NCI-H187 treated with DMSO at 0.1 percent for 48 hours (cell line): ENCODE results near the gene CTRB2.

ENCODE experiments used
- DNase-seq: peaks from one replicate; lab custom pipeline; 2025; lab: John Stamatoyannopoulos, UW

The CTRB2 gene

DNA sequence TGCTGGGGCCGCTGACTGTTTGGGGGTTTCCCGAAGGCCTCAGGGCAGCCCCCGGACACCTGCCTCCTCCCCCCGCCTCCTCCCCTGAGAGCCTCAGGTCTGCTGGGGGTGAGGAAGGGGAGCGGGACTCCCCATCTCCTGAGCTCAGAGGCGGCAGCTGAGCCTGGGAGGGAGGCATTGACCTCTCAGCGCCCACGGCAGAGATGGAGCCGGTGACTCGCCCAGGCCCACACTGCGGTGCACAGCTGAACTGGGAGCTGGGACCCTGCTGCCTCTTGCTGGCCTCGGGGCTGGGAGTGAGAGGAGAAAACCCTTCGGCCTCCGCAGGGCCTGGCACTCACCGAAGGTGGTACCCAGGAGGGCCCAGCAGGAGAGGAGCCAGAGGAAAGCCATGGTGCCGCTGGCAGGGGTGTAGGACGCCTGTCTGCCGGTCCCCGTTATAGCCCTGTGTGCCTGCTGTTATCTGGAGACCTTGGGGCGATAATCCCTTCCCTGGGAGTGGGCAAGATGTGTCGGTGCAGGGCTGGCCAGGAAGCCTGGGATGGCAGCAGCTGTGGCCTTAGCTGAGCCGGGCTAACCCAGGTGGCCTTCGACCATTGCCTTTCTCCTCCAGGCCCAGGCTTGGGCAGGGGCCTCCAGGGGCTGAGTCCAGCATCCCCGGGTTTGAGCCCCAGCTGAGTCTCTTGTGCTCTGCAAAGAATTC is at the start of gene CTRB2:
Gene CTRB2, minus strand, starts transcription at position 413 of the 703 bp plus-strand sequence. Its CDS starts 20 bp downstream, at position 393.
- DNase-seq = no peak

DNA sequence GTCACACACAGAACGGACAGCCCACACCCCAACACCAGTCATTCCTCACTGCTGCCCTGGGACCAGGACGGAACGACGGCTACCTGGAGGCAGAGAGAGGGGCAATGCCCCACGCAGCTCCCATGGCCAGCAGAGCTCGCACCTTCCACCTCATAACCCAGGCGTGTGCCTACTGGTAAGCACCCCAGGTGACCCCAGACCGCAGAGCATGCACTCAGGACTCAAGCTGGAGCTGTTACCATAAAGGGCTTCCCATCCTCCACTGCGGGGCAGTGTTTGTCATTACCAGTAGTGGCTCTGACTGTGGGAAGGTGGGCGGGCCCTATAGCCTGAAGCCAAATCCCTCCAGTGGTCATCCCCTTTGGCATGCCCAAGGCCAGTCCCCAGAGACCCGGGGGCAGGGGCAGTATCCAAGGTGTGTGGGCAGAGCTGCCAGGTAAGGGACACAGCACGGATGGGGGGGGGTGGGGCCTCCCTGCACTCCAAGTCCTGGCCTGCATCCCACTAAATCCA is 49.2 kb upstream of the CTRB2 start:
- no peak for DNase-seq

DNA sequence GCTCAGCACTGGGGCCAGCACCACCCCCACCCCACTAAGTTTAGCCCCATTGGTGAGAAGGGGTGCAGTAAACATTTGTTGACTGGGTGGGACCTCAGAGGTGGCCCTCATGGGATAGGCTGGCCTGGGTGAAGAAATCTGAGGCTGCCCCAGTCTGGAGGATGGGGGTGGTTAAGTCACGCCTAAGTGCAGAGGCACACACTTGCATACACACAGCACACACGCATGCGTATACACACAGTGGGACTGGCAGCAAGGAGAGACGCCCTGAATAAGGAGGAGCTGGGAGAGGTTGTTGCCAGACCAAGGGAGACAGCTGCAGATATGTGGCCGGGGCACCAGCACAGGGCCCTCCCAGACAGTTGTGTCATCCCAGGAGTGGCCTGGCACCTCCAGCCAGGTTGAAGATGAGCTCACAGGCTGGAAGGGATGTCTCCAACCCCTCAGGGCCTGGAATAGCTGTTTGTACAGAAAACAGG is 47.4 kb upstream of the CTRB2 start:
- DNase-seq = no peak

DNA sequence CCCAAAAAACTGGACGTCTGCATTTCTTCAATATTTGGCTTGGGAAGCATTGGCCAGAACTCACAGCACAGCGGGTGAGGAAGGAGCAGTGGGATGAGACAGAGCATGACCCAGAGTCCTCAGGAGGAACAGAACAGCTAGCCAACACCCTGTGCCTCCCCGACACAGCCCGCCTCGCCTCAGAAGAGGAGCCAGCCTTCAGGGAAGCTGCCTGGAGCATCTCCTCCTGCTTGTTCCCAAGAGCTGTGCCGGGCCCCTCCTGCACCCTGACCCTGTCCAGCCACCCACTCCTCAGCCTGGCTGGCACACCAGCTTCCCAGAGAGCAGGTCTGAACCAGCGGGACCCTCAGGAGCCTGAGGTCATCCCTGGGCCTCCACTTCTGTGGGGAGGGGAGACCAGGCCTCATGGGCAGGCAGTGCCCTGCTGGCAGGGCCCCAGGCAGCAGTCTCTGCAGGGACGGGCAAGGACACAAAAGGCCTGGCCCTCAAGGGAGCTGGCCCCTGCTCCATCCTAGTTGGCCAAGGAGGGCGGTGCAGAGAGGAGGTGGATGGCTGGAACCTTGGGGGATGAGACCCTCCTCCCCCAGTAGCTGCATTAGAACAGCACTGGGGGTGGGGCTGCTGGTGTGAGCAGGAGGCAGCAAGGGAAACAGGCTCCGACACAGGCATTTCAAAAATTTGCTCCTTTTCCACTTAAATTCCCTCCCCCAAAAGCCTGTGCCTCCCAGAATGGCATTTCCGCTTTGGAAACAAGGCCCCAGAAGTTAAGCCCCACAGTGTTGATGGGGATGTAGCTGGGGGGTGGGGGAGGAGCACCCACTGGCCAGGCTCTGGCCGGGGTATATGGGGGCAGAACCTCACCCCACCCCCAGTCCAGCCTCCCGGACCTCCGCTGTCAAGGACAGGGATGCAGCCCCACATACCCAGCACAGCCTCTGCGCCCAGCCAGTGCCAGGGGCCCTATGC is 46.3 kb upstream of the CTRB2 start:
- DNase-seq = no peak

DNA sequence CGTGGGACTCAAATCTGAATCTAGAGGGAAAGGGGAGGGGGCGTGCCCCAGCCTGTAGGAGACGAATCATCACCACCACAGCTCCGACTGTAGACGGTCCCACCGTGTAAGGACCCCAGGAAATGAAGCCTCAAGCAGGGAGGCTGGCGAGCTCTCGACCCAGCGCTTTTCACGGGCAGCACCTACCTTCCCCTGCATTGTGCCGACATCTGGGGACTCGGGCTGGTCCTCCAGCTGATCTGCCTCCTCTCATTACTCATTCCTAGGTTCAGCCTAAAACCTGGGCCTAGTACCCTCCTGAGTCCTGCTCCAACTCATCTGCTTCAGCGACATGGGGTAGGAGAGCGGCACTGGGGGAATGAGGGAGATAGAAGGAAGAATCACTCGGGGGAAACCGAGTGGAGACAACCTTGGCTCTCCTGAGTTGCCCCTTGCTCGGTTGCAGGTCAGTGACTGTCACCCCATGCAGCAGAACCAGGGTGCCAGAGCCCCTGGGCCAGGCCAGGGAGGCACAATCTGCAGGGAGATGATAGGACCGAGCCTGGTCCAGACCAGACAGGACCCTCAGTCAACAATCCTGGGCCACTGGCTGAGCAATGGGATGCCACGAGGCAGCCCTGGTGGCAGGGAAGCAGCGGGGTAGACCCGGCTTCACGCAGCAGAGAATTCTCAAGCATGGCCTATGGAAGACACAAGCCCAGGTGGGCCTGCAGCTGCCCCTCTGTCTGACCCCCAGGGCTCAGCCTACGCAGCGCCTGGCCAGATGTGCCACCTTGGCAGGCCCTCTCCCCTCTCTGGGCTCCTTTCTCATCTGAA is 45.3 kb upstream of the CTRB2 start:
- no peak for DNase-seq

DNA sequence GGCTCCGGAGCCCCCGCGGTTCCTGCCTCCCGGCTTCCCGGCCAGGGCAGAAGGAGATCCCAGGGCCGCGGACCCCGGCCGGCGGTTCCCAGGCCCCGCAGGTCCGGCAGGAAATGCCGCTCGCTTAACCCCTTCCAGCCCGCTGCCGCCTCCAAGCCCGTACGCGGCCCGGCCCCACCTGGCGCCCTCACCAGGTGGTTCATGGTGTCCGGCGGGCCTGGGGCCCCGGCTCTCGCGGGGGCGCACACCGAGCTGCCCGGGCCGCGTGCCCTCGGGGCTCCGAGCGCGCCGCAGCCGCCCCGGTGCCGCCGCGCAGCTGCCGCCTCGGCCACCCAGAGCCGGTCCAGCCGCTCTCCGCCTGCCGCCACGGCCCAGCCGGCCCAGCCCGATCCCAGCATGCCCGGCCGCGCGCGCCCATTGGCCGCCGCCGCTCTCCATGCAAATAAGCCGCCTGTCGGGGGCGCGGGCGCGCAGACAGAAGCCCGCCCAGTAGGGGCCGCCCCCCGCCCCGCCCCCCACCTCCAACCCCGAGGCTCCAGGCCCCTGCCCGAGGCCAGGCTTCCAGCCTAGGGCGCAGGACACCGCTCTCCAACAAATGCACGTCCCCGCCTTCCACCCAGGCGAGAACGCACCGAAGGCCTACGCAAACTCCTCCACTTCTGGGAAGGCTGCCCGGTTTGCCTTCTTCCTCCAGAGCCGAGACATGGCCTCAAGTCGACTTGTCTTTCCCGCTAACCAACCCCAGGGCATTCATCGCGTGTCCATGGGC is 44.5 kb upstream of the CTRB2 start, which contains the start of gene BCAR1:
Gene BCAR1, minus strand, starts transcription at position 345 of the 769 bp plus-strand sequence. Its CDS starts 142 bp downstream, at position 203.
- DNase-seq = no peak

DNA sequence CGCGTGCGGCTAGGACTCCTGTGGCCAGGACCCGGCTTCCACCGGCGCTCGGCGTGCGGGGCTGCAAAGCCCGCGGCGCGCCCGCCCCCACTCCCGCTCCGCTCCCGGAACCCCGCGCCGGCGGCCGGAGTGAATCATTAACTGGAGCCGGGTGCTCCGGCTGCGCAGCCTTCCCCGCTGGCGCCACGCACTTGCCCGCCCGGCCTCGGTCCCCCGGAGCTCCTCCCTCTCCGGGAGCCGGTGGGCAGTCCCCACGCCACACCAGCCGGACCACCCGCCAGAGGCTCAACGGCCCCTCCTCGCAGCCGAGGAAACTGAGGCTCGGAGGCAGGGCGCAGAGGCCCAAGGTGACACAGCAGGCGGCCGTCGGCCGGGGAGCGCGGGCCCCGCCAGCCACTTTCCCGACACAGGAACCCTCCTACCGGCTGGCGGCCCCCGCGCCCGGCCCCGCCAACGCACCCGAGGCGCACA is 43.9 kb upstream of the CTRB2 start:
- DNase-seq = no peak

DNA sequence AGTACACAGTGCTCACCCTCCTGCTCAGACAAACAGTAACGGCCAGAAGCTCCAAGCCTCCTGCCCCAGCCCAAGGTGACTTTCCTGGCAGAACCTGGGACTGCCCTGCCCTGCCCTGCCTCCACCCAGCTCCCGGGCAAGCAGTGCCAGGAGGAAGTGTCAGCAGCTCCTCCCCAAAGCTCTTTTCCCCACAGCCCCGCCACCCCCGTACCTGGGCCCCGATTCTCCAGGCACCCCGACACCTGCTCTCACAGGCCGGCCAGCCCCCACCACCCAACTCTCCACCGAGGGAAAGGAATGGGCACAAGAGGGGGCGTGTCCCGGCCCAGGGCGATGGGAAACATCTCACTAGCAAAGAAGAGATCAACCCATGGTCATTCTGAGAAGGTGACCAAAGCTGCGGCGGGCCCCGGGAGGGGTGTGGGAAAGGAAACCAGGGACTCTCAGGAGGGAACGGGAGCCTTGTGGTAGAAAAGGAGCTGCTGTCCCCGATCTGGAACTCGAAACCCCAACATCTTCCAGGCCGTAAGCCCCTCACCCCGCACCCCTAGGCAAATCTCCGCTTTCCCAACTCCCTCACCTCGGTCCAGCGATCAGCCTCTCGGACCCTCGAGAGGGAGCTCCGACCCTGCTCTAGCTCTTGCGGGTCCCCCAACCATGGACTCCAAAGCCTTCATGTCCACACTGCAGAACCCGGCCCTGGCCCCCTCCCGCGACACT is 43.3 kb upstream of the CTRB2 start:
- no peak for DNase-seq

DNA sequence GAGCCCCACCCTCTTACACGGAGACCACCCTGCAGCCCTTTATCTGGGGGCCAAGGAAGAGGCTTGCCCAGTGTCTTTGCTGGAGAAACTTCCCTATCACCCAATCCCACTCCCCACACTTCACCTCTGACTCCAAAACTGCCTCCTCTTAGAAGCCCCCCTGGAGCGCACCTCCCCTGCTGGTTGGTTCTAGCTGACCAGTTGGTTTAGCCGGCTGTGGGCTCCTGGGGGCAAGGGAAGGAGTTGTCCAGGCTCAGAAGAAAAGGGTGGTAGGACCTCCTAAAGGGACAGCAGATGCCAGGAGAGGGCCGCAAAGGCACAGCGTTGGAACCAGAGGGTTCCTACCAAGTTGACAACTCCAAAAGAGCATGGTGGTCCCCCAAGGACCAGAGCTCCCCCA is 42.5 kb upstream of the CTRB2 start:
- no peak for DNase-seq

DNA sequence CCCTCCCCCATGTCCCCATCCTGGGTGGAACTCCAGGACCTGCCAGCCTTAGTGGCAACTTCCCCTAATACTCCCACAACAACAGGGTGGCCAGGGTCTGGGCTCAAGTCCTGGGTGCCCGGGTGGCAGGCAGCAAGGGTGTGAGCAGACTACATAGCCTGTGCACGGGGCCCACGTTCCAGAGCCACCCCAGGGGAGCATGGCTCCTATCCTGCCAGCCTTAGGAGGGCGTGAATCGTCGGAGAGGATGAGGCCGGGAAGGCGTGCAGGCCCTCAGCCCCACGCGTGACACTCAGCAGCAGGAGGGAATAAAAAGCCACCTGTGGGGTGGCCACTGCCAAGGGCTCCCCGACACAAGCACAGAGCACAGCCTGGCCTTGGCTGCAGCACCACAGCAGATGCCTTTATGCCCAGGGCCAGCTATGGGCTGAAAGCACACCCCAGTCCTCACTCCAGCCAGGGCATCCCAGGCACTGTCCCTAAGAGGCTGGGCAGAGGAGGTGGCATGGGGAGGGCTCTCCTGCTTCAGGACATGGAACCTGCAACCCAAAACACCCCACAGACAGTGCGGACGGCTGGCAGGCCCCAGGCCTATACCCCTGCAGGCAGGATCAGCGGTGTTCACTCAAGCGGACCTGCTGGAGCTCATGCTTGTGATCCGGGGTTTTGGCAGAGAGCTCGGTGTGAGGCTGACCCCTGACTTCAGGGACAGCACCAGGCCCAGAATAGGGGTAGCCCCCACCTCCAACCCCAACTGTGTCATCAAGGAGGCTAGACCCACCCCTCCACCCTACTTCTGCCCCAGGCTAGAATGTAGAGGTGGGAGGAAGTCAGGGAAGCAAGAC is 41.8 kb upstream of the CTRB2 start:
- DNase-seq = no peak

DNA sequence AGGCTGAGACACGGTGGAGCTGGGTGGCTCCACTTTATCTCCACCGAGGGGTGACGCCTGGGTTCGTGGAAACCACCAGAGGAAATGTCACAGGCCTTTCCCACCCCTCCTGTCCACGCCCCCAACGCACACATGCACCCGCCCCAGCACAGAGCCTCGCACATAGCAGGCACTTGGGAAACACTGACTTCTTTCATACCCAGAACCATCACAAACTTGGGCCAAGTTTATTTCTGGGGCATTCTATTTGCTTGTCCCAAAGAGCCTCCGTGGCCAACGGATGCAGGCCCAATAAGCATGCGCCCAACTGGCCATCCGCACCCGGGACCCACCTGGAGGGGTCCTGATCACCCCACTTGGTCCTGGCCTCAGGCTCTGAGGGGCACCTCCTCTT is 41.2 kb upstream of the CTRB2 start:
- no peak for DNase-seq

DNA sequence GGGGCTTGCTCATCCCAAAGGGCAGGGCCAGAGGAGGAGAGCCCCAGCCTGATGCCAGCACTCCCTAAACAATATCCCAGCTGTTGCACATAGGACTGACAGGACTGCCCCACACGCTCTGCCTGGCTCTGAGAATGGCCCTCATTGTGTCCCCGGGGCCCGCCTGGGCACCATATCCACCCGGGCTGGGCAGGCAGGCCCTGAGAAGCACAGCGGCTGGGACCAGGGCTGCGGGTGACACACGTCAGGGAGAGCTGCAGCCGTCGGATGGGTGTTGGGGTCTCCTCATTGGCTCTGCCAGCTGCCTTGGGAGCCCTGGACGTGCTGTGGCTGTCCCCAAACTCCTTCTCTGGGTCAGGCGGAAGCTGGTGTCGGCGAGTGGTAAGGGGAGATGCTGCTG is 40.3 kb upstream of the CTRB2 start:
- no peak for DNase-seq

DNA sequence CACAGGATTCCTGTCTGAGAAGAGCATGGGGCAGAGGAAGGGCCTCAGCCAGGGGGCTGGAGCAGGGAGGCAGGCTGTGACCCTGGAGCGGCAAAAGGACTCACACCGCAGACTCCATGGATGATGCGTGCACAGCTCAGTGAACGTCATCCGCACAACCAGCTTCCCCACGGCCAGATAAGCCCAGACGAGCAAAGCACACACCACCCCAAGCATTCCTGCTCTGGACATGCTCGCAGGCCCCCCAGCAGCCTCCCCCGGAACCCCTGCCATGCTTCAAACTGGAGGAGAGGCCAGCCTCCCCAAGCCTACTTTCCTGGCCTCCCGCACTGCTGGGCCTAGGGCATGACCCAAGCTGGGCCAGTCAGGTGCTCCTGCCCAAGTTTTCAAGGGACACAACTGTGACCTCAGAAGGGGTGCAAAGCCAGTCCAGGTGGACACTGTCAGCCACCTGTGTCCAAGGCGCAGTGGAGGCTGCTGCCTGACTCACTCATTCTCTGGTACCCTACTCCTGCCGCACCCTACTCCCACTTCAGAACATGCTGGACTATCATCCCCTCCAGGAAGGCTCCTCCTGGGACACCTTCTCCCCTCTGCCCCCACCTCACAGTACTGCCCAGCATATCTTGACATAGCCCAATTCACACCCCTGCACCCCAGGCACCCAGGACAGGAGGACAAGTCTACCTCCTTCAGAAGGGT is 39.7 kb upstream of the CTRB2 start:
- DNase-seq = no peak

DNA sequence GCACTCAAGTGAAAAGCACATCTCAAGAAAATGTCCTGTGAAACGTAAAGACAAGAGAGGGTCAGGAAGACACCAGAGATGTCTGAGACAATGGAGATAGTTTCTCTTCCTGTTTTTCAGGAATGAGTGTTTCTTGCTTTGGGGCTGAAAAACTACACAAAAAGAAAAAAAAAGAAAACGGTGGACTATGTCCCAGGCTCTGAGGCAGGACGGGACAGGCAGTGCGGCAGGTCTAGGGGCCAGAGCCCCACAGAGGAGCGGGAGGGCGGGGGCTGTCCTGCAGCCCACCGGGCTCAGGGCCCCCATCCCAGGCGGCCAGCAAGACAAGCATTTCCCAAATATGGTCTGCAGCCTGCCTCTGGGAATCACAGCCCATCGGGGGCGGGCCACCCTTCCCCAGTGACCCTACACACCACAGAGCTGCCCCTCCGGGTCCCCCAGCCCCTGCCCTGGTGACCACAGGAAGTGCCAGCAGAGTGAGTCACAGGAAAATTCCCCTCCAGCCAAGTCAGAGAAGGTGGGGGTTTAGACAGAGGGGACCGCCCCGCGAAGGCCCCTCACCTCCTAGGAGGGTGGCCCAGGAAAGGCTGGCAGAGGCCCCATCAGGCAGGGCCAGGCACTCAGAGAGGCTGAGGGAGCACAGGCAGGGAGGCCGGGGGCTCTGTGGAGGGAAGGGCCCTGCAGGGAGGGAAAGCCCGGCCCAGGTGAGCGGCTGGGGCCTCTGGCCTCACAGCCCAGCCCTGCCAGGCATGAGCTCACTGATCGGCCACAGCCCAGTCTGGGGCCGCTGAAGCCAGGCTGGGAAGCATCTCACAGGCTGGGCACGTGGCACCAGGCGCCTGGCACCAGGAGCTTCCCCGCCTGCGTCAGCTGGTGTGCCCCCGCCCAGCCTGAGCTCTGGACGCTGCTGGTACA is 38.1 kb upstream of the CTRB2 start:
- no peak for DNase-seq

DNA sequence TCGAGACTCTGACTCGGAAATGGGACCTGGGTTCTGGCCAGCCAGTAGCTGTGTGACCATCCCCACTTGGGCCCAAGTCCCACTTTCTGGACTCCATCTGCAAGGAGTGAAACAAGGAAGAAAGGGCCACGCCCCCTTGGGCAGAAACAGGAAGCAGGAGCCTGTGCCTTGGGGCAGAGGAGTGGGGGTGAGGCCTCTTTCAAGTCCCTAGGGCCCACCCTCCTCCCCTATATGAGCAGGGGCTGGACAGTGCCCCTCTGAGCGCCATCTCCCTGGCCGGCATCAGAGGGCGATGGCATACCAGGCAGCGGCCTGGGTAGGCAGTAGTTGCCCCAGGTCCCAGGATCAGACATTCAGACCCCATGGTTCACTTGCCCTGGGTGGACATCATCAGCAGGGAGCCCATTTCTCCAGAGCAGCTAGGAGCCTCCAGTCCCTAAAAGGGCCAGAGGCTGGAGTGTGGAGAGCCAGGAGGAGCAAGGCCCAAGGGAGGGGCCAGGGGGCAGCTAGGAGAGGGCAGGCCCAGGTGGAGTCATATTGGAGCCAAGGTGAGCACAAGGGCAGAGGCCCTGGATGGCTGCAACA is 37.4 kb upstream of the CTRB2 start:
- no peak for DNase-seq

DNA sequence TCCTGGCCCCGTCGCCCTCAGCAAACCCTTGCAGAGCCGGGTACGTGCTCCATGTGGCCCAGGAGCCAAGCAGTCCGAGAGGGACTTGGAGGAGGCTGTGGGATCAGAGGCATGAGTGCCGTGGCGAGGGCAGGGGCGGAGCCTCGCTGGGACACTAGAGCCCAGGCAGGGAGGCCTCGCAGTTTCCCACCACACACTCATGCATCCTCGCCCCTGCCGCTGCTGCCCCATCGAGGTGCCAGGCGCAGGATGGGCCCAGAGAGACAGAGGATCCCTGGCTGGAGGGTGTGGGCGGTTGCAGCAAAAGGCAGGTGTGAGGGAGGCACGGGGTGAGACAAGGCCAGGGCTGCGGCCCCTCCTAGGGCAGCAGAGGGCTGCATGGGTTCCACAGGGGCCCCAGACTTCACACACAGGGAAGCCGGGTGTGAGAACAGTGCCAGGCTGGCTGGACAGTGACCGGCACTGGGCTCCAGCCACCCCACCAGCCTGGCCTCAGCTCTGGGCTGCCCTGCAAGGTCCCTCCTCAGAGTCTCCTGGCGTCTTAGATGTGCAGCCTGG is 36.8 kb upstream of the CTRB2 start:
- no peak for DNase-seq
